Stimulated activated naive CD8-positive, alpha-beta T cell treated with anti-CD3 and anti-CD28 coated beads, Interleukin-15, amount 100 ng/mL, for 72 hours (primary cell): Measurements from ENCODE around the gene RGS6.
"Not testable (repeated sequence)": the region's sequence is repeated elsewhere in the genome, so short reads cannot be mapped to it uniquely, and the experiment has no call there.

Experiments used
- ATAC-seq: fragments of 150-1000 bp; cut with Tn5 transposase; 2 replicates; pipeline ENCODE4 v1.10.0; 2021; ENCODE audit warnings: mild to moderate bottlenecking, moderate library complexity
- DNase-seq, 2 donors: peaks; one replicate each; pipeline ENCODE4 v3.0.0; 2021 to 2022
- H3K27ac Mint-ChIP-seq, 2 donors: one replicate each; pipeline ENCODE4 v1.8.0; 2022; ENCODE audit warnings: mild to moderate bottlenecking in 2 of 2, mixed read lengths in 2 of 2, moderate library complexity in 2 of 2
- H3K27me3 Mint-ChIP-seq: one replicate; pipeline ENCODE4 v1.8.0; 2022; ENCODE audit warnings: mixed read lengths
- H3K4me1 Mint-ChIP-seq: one replicate; pipeline ENCODE4 v1.8.0; 2022; ENCODE audit warnings: mild to moderate bottlenecking, mixed read lengths
- H3K4me3 Mint-ChIP-seq, 2 donors: one replicate each; pipeline ENCODE4 v1.8.0; 2022; ENCODE audit warnings: mild to moderate bottlenecking in 2 of 2, mixed read lengths in 2 of 2, moderate library complexity in 1 of 2
- H3K9me3 Mint-ChIP-seq, 2 donors: one replicate each; pipeline ENCODE4 v1.8.0; 2022; ENCODE audit warnings: mixed read lengths in 2 of 2

The RGS6 gene

DNA sequence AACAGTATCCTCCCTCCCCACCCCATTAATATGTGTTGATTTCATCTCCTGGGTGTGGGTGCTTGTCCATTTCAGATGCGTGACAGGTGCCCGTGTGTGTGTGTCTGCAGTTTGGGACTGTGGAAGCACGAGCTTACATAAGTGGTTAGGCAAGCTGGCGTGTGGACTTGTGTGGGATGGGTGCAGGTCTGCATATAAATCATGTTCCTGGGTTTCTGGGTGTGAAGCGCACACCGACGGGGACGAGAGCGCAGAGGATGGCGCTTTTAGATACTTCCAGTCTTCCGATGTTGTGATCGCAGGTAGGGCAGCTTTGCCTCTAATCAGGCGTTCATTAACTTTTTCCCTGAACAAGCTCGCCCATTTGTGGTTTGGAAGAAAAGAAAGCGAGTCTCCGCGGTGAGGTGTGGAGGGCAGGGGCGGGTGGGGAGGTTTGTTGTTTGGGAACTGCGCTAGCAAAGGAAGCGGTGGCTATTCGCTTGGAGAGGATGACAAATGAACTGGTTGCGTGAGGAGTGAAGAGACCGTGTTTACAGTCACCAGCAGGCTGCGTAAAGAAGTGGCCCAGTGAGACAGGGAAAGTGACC, 865 bp downstream of the RGS6 start:
- H3K9me3 Mint-ChIP-seq: no peaks in the 10 kb centered on the region
- peaks cover 62% of the 10 kb centered on the region for H3K27me3 Mint-ChIP-seq
- H3K27ac Mint-ChIP-seq: no peak overlapping the region
- DNase-seq (peak; percentile 2 to 11), ATAC-seq (peak; percentile 72)
- H3K4me1 Mint-ChIP-seq: peaks cover 19% of the 10 kb centered on the region
- H3K4me3 Mint-ChIP-seq: peak overlapping the region; percentile 59 to 70

DNA sequence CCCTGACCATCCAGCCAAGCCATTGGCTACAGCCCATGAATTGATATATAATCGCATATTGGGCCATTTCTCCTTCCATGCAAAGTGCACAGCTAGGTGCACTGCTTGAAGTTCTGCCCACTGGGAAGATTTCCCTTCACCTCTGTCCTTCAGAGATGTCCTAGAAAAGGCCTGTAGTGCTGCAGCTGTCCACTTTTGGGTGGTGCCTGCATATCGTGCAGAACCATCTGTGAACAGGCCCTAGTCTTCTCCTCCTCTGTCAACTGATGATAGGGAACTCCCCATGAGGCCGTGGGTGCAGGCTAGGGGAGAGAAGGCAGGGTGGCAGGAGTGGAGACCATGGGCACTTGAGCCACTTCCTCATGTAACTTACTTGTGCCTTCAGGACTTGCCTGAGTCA, 6.0 kb downstream of the RGS6 start:
- not testable (repeated sequence) for DNase-seq, H3K4me3 Mint-ChIP-seq, H3K9me3 Mint-ChIP-seq, ATAC-seq, H3K27ac Mint-ChIP-seq, H3K4me1 Mint-ChIP-seq
- peaks cover 18% of the 10 kb centered on the region for H3K27me3 Mint-ChIP-seq

- H3K27me3 Mint-ChIP-seq: peaks cover 18% of the 10 kb centered on the region
- H3K4me1 Mint-ChIP-seq, DNase-seq: not testable (repeated sequence)
These were observed 7.1 kb downstream of the RGS6 start for GRCh38 chr14:71939344-71939743.

DNA sequence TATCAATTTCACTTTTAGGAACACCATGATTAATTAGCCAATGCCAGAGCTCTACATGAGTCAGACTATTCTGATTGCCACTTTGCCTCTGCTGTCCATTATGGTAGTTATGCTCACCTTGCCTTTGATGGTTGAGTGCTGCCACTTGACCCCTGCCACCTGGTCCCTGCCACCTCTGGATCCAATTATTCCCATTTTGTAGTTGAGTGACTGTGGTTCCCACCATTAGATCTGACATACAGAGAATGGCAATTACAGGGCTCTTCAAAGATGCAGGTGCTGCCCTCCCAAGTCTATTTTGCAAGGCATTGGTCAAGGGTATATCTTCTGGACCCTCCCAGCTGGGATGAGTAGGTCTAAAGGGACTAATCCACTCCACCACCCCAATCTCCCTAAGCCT, 8.3 kb downstream of the RGS6 start:
- H3K27ac Mint-ChIP-seq, H3K4me1 Mint-ChIP-seq, H3K4me3 Mint-ChIP-seq, H3K9me3 Mint-ChIP-seq, DNase-seq, ATAC-seq: not testable (repeated sequence)
- H3K27me3 Mint-ChIP-seq: peaks cover 17% of the 10 kb centered on the region

More at GRCh38 chr14:71939344-71939743, 7.1 kb downstream of the RGS6 start:
- H3K27ac Mint-ChIP-seq, ATAC-seq, H3K9me3 Mint-ChIP-seq, H3K4me3 Mint-ChIP-seq: not testable (repeated sequence)

- H3K9me3 Mint-ChIP-seq, ATAC-seq, H3K4me1 Mint-ChIP-seq, DNase-seq, H3K4me3 Mint-ChIP-seq, H3K27ac Mint-ChIP-seq: not testable (repeated sequence)
- peaks cover 23% of the 10 kb centered on the region for H3K27me3 Mint-ChIP-seq
These were observed 9.4 kb downstream of the RGS6 start for GRCh38 chr14:71941616-71942015.

GRCh38 chr14:71942904-71943694, 10.9 kb downstream of the RGS6 start:
- H3K9me3 Mint-ChIP-seq: peaks cover 7% of the 10 kb centered on the region in 2 donors
- no peak overlapping the region for H3K4me3 Mint-ChIP-seq
- ATAC-seq (no peak), DNase-seq (no peak)
- H3K4me1 Mint-ChIP-seq: no peaks in the 10 kb centered on the region
- peaks cover 34% of the 10 kb centered on the region for H3K27me3 Mint-ChIP-seq
- H3K27ac Mint-ChIP-seq: no peak overlapping the region

DNA sequence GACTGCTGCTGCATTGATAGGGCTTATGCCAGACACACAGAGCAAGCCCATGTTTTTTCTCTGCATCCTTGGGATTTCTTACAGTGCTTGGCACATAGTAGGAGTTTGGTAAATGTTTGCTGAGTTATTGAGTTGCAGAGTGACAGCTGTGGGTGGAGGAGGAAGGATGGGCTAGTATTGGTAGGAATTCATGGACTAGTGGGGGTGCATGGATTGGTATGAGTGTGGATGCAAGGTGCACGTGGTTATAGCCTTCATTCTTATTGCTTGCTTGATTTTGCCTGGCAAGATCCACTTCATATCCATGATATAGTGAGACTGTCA, 11.4 kb downstream of the RGS6 start:
- DNase-seq: no peak
- H3K9me3 Mint-ChIP-seq: peaks cover 7% of the 10 kb centered on the region in 2 donors
- H3K27ac Mint-ChIP-seq: no peak overlapping the region
- no peak for ATAC-seq
- H3K27me3 Mint-ChIP-seq: peaks cover 34% of the 10 kb centered on the region
- no peaks in the 10 kb centered on the region for H3K4me1 Mint-ChIP-seq
- H3K4me3 Mint-ChIP-seq: no peak overlapping the region

DNA sequence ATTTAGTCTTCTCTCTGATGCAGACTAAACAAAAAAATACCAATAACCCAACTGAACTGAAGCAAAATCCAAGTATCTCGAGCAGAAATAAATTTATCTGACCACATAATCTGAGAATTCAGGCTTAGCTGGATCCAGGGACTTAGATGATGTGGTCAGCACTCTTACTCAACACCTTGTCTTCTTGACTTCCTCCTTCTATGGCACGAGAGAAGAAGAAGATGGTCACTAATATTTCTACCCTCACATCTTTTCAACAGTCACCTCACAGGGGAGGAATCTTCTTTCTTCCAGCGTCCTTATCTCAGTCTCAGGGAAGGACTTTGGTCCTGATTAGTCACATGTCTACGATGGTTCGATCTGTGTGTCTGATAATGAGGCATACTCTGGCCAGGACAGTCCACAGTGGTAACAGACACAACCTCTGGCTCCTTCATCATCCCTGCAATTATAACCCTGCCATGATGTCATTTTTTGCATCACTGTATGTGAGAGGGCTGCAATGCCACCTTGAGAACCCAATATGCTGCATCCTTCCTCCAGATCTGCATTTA, 15.8 kb downstream of the RGS6 start:
- DNase-seq: no peak
- Mint-ChIP-seq H3K4me3 (no peak overlapping the region), H3K27ac (no peak overlapping the region), H3K27me3 (peaks cover 58% of the 10 kb centered on the region), H3K9me3 (peaks cover 7 to 8% of the 10 kb centered on the region in 2 donors), H3K4me1 (no peaks in the 10 kb centered on the region)
- ATAC-seq: no peak

DNA sequence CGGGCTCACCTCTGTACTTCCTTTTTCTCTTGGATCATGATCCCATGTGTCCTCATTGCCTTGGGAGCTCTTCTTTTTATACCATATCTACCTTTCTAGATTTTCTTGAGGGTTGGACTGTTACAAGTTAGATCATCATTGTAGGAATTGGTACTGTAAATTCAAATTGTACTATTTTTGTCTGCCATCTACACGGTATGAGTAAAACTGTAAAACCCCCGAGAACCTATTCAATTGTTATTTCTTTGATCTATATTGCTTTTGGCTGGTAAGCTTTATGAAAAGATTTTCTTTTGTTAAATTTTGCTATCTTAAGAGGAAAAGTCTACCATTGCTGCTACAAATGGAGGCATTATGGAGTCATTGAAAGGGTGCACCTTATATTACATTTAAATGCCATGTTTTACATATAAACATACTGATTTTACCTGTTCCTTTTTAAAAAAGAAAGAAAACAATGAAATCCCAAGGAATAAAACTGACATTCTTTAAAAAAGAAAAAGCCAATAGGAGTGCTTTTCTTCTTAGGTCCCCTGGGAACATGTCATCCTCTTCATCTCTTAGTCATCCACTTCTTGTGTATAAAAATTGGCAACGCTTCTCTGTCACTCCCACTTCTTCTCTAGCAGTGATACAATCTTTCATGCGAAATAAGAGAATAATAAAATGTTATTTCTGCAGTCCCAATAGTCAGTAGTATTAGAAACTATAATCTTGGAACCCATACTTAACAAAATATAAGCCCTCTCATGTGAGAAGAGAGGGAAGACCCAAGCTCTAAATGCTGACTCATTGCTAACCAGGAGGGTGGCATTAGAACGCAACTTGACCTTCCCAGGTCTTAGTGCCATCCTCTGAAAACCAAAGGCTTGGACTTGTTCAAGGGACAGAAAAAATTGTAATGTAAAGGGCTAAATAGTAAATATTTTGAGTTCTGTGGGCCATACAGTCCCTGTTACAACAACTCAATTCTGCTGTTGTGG, 20.4 kb downstream of the RGS6 start:
- peaks cover 58% of the 10 kb centered on the region for H3K27me3 Mint-ChIP-seq
- peaks cover 7 to 8% of the 10 kb centered on the region in 2 donors for H3K9me3 Mint-ChIP-seq
- H3K4me3 Mint-ChIP-seq: no peak overlapping the region
- H3K27ac Mint-ChIP-seq: no peak overlapping the region
- no peaks in the 10 kb centered on the region for H3K4me1 Mint-ChIP-seq
- ATAC-seq (no peak), DNase-seq (no peak)

GRCh38 chr14:71956920-71957563, 24.8 kb downstream of the RGS6 start:
- DNase-seq (no peak), ATAC-seq (no peak)
- Mint-ChIP-seq H3K9me3 (no peaks in the 10 kb centered on the region), H3K4me1 (no peaks in the 10 kb centered on the region), H3K27ac (no peak overlapping the region), H3K4me3 (no peak overlapping the region), H3K27me3 (peaks cover 42% of the 10 kb centered on the region)

DNA sequence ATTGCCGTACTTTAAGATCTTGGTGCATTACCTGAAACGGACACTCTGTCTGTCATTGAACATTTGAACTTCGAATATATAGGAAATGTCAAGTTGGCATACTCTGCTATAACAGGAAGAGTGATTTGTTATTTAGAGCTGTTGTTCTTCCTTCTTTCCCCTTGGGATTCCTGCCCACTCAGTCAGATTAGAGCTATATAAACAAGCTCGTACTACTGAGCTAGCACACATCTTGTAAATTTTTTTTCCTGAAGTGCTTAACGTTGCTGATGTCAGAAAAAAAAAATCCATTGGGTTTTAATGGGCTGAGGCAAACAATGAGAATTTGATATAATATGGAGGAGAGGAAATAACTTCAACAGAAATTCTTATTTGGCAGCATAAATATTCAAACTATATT, 26.8 kb downstream of the RGS6 start:
- Mint-ChIP-seq H3K4me1 (no peaks in the 10 kb centered on the region), H3K9me3 (no peaks in the 10 kb centered on the region), H3K27me3 (peaks cover 38% of the 10 kb centered on the region), H3K27ac (no peak overlapping the region), H3K4me3 (no peak overlapping the region)
- ATAC-seq (no peak), DNase-seq (no peak)

DNA sequence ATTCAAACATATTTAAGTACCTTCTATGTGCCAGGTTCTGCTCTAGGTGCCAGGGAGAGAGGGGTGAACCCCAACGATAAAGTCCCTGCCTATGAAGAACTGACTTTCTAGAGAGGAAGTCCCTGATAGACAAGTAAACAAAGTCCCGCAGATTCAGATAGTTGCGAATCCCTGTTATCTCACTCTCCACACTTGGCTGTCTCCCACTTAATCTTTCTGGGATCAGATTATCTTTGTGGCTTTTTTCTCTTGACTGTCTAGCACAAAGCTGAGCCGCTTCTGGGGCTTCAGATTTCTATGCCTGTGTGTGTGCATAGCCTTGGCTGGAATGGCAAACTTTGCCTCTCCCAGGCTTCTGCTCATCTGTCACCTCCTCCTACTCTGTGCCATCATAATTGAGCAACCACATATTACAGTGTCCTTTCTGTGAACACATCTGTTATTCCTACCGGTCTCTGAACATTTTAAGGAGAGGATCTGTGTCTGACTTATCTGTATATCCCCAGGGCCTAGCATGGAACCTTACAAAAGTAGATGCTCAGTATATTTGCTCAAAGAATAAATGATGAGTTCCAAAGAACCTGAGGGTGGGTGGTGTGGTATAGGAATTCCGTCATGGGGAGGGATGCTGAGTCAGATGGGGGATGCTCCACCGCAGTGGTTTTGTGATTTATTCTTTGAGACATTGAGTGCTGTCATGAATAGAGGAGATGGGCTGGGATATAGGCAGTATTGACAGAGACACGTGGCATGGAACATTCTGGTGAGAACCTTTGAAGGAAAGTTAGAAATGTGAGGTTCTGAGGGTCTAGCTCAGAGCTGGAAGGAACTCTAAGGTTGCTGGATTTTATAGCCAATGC, 28.5 kb downstream of the RGS6 start:
- Mint-ChIP-seq H3K27me3 (peaks cover 42% of the 10 kb centered on the region), H3K9me3 (no peaks in the 10 kb centered on the region), H3K4me1 (no peaks in the 10 kb centered on the region), H3K4me3 (no peak overlapping the region), H3K27ac (no peak overlapping the region)
- DNase-seq: no peak
- no peak for ATAC-seq

- Mint-ChIP-seq H3K27ac (no peak overlapping the region), H3K9me3 (no peaks in the 10 kb centered on the region), H3K4me3 (no peak overlapping the region), H3K27me3 (peaks cover 35% of the 10 kb centered on the region), H3K4me1 (no peaks in the 10 kb centered on the region)
- DNase-seq: no peak
- ATAC-seq: no peak
These were observed 29.7 kb downstream of the RGS6 start for GRCh38 chr14:71961972-71962371.

DNA sequence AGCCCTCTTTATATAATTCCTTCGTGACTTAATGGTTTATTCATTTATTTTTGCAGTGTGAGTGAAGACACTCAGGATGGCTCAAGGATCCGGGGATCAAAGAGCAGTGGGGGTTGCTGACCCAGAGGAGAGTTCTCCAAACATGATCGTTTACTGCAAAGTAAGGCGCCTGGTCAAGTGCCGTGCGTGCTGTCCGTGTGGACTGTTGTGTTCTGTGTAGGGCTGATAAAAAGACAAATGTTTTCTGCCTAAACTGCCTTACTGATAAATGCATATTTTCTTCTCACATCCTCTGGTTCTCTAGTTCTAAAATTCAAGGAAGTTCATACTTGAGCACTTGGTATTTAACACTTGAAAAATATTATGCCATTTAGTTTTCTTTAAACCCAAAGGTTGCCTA, 32.5 kb downstream of the RGS6 start:
- DNase-seq: no peak
- H3K27ac Mint-ChIP-seq: no peak overlapping the region
- H3K4me1 Mint-ChIP-seq: peaks cover 6% of the 10 kb centered on the region
- peaks cover 0 to 9% of the 10 kb centered on the region in 2 donors for H3K9me3 Mint-ChIP-seq
- H3K27me3 Mint-ChIP-seq: peaks cover 28% of the 10 kb centered on the region
- no peak overlapping the region for H3K4me3 Mint-ChIP-seq
- no peak for ATAC-seq
